Activated B cell treated with CpG ODN at 0.5 μM for 24 hours (primary cell): ENCODE data around the gene CXCR6. TPM values are rescaled to one million over a fixed set of nuclear protein-coding genes. Genes with fewer than 3 reads are reported as not detected.

Experiments used
- ATAC-seq: fragments of 200-7000 bp; cut with Tn5 transposase; one replicate; pipeline ENCODE4 v1.10.0; 2021; ENCODE audit warnings: low read depth, mild to moderate bottlenecking, moderate library complexity
- CTCF ChIA-PET: fragments of 350-600 bp; sonication (Branson Sonifier 250); formaldehyde crosslinking; loops from one replicate; lab custom pipeline; 2021; ENCODE audit warnings: antibody characterized with exemption; lab: Charles Lee
- POLR2A ChIA-PET: fragments of 350-600 bp; sonication (Branson Sonifier 250); formaldehyde crosslinking; loops from one replicate; lab custom pipeline; 2021; ENCODE audit warnings: antibody characterized with exemption; lab: Charles Lee
- DNase-seq: peaks from one replicate; pipeline ENCODE4 v3.0.0; 2022
- H3K27ac Mint-ChIP-seq: one replicate; pipeline ENCODE4 v1.8.0; 2020; ENCODE audit warnings: mixed read lengths
- H3K27me3 Mint-ChIP-seq: one replicate; pipeline ENCODE4 v1.8.0; 2021; ENCODE audit warnings: mixed read lengths
- H3K36me3 Mint-ChIP-seq: one replicate; pipeline ENCODE4 v1.8.0; 2021; ENCODE audit warnings: low read depth, mixed read lengths
- H3K4me1 Mint-ChIP-seq: one replicate; pipeline ENCODE4 v1.8.0; 2021; ENCODE audit warnings: mixed read lengths
- H3K4me3 Mint-ChIP-seq: one replicate; pipeline ENCODE4 v1.8.0; 2020; ENCODE audit warnings: mild to moderate bottlenecking, mixed read lengths
- H3K9me3 Mint-ChIP-seq: one replicate; pipeline ENCODE4 v1.8.0; 2020; ENCODE audit warnings: mixed read lengths
- intact Hi-C: fragments of 100-400 bp; cut with micrococcal nuclease; formaldehyde crosslinking; loops from one replicate; pipeline ENCODE4 v1.15.1; 2024
- total RNA-seq: library from RNA; stranded (reverse); gene quantifications from 2 replicates; pipeline ENCODE4 v1.2.3, GENCODE V29; 2022
- TF ChIP-seq, protein P1 (sequence below): fragments of 200-600 bp; IDR thresholded peaks from one replicate; pipeline ENCODE4 v1.8.0; 2022; ENCODE audit warnings: antibody characterized with exemption, mild to moderate bottlenecking

The CXCR6 gene
- total RNA-seq, 1 donor from 2014 or later, result not detected

- Mint-ChIP-seq H3K4me3 (no peak overlapping the region), H3K36me3 (no peaks in the 10 kb centered on the region), H3K4me1 (peaks cover 38% of the 10 kb centered on the region), H3K9me3 (no peaks in the 10 kb centered on the region), H3K27ac (peak overlapping the region; percentile 56), H3K27me3 (no peaks in the 10 kb centered on the region)
- intact Hi-C loops, result loop anchor here (5.0 kb wide), 2 partner anchors 37 to 67 kb away; partner anchors contain the start of gene LZTFL1
- POLR2A ChIA-PET, result no interaction called here
- TF ChIP-seq, protein P1, sequence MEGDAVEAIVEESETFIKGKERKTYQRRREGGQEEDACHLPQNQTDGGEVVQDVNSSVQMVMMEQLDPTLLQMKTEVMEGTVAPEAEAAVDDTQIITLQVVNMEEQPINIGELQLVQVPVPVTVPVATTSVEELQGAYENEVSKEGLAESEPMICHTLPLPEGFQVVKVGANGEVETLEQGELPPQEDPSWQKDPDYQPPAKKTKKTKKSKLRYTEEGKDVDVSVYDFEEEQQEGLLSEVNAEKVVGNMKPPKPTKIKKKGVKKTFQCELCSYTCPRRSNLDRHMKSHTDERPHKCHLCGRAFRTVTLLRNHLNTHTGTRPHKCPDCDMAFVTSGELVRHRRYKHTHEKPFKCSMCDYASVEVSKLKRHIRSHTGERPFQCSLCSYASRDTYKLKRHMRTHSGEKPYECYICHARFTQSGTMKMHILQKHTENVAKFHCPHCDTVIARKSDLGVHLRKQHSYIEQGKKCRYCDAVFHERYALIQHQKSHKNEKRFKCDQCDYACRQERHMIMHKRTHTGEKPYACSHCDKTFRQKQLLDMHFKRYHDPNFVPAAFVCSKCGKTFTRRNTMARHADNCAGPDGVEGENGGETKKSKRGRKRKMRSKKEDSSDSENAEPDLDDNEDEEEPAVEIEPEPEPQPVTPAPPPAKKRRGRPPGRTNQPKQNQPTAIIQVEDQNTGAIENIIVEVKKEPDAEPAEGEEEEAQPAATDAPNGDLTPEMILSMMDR, result no peak
- ATAC-seq, result no peak
- no peak for DNase-seq
- CTCF ChIA-PET, result no interaction called here
Observed at GRCh38 chr3:45909542-45909941, 33.7 kb upstream of the CXCR6 start.

- DNase-seq (no peak), ATAC-seq (no peak)
- peaks cover 34% of the 10 kb centered on the region for H3K4me1 Mint-ChIP-seq
- H3K27me3 Mint-ChIP-seq, result no peaks in the 10 kb centered on the region
- H3K27ac Mint-ChIP-seq, result no peak overlapping the region
- no peak overlapping the region for H3K4me3 Mint-ChIP-seq
- H3K9me3 Mint-ChIP-seq, result no peaks in the 10 kb centered on the region
- H3K36me3 Mint-ChIP-seq, result no peaks in the 10 kb centered on the region
- TF ChIP-seq, protein P1, result no peak
- ChIA-PET CTCF (interaction anchor here (1.0 kb wide), 1 partner anchor 180 kb away, joined by 3 read pairs; no protein-coding TSS in a partner anchor), POLR2A (interaction anchor here (1.2 kb wide), 1 partner anchor 69 kb away, joined by 3 read pairs; no protein-coding TSS in a partner anchor)
- intact Hi-C loops, result no loop called here
Observed at GRCh38 chr3:45910892-45911291, 32.4 kb upstream of the CXCR6 start.

DNA sequence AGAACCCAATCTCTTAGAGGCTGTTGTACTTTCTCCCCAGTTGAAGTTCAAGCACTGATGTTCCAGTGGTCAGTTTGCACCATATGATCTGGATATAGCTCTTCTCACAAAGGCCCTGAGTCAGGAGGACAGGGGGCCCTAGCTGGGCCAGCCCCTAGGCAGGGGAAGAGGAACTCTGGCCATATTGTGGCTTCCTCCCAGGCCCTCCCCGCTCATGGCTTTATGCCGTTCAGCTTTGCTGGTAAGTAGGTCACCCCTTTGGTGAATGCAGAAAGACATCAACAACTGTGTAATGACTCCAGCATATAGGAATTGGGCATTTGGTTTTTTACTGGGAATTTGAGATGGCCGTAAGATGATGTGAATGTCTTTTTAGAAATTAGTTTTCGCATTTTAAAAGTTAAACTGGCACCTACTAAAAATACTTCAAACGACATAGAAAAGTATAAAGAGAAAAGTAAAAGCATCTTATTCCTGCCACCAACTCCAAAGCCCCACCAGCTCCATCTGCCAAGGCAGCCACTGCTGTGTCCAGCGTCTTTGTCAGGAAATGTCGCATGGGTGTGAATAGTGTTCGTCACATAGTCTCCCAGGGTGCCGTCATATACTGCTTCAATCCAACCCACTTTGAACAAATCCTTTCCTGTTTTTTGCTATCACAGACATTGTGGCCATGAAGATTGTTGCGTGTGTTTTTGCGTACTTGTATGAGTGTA is 31.6 kb upstream of the CXCR6 start:
- ATAC-seq (no peak), DNase-seq (no peak)
- POLR2A ChIA-PET, result interaction anchor here (1.2 kb wide), 1 partner anchor 69 kb away, joined by 3 read pairs; no protein-coding TSS in a partner anchor

DNA sequence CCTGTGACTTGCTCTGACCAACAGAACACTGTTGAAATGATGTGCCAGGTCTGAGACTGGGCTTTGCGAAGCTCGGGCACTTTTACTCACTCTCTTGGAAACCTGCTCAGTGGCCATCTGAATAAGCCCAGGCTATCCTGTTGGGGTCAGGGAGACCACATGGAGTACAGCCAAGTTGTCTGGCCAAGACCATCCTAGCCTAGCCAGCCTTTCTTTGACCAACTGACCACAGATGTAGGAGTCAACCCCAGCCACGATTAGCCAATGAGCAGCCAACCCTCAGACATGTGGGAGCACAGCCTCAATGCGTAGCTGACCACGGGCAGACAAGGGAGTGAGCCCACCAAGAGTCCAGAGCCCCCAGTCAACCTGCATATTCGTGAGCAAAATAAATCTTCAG is 30.8 kb upstream of the CXCR6 start:
- TF ChIP-seq, protein P1, result no peak
- Mint-ChIP-seq H3K27ac (no peak overlapping the region), H3K27me3 (no peaks in the 10 kb centered on the region), H3K4me1 (peaks cover 33% of the 10 kb centered on the region), H3K36me3 (peaks cover 2% of the 10 kb centered on the region), H3K4me3 (no peak overlapping the region), H3K9me3 (no peaks in the 10 kb centered on the region)
- DNase-seq (no peak), ATAC-seq (no peak)
- intact Hi-C loops, result no loop called here
- POLR2A ChIA-PET, result interaction anchor here (0.7 kb wide), 1 partner anchor 77 kb away, joined by 4 read pairs; no protein-coding TSS in a partner anchor
- CTCF ChIA-PET, result no interaction called here

More for the DNA sequence above, 31.6 kb upstream of the CXCR6 start:
- no peaks in the 10 kb centered on the region for H3K36me3 Mint-ChIP-seq
- intact Hi-C loops, result no loop called here
- no peaks in the 10 kb centered on the region for H3K9me3 Mint-ChIP-seq
- CTCF ChIA-PET, result interaction anchor here (1.0 kb wide), 1 partner anchor 180 kb away, joined by 3 read pairs; no protein-coding TSS in a partner anchor
- H3K4me3 Mint-ChIP-seq, result no peak overlapping the region
- H3K4me1 Mint-ChIP-seq, result peaks cover 34% of the 10 kb centered on the region
- TF ChIP-seq, protein P1, result no peak
- H3K27ac Mint-ChIP-seq, result no peak overlapping the region
- no peaks in the 10 kb centered on the region for H3K27me3 Mint-ChIP-seq

GRCh38 chr3:45914362-45915058 is 28.8 kb upstream of the CXCR6 start:
- Mint-ChIP-seq H3K4me1 (peaks cover 27% of the 10 kb centered on the region), H3K36me3 (peaks cover 18% of the 10 kb centered on the region), H3K4me3 (no peak overlapping the region), H3K9me3 (no peaks in the 10 kb centered on the region), H3K27me3 (no peaks in the 10 kb centered on the region), H3K27ac (no peak overlapping the region)
- intact Hi-C loops, result no loop called here
- DNase-seq (no peak), ATAC-seq (no peak)
- ChIA-PET CTCF (no interaction called here), POLR2A (no interaction called here)
- TF ChIP-seq, protein P1, result no peak
